HL-60 (cell line): ENCODE data around the gene PCSK7.
"Not testable (repeated sequence)": the region's sequence is repeated elsewhere in the genome, so short reads cannot be mapped to it uniquely, and the experiment has no call there.

Experiments used
- DNase-seq, 2 experiments: peaks; one replicate each; pipeline ENCODE4 v3.0.0-alpha.2; 2010 to 2020; ENCODE audit warnings: low read depth in 1 of 2, low spot score in 1 of 2
- H3K27ac ChIP-seq: fragments of 250-450 bp; sonication (Bioruptor Pico); replicated peaks from 2 replicates; pipeline ENCODE4 v1.5.1; 2020; ENCODE audit warnings: mild to moderate bottlenecking, moderate library complexity
- H3K27me3 ChIP-seq: fragments of 250-450 bp; sonication (Bioruptor Pico); 2 replicates; pipeline ENCODE4 v1.5.1; 2021; ENCODE audit warnings: mild to moderate bottlenecking, moderate library complexity; ENCODE audit not compliant: insufficient read depth, poor library complexity, severe bottlenecking
- H3K4me3 ChIP-seq: replicated peaks from 2 replicates; pipeline ENCODE4 v1.5.1; 2011; ENCODE audit warnings: mild to moderate bottlenecking, control low read depth, low read length; ENCODE audit not compliant: insufficient read depth
- GABPA ChIP-seq: IDR thresholded peaks from 2 replicates; pipeline ENCODE4 v1.6.1; 2012; ENCODE audit warnings: low read depth
- POLR2AphosphoS5 ChIP-seq: IDR thresholded peaks from 2 replicates; pipeline ENCODE4 v1.6.1; 2012; ENCODE audit warnings: low read depth
- REST ChIP-seq: IDR thresholded peaks from 2 replicates; pipeline ENCODE4 v1.6.1; 2012; ENCODE audit warnings: low read depth; ENCODE audit not compliant: insufficient replicate concordance
- SPI1 ChIP-seq: IDR thresholded peaks from 2 replicates; pipeline ENCODE4 v1.6.1; 2012; ENCODE audit warnings: low read depth, mild to moderate bottlenecking, borderline replicate concordance
- TF ChIP-seq, protein P1 (sequence below): IDR thresholded peaks from one replicate; pipeline ENCODE4 v1.5.1; 2011; ENCODE audit warnings: low read length, control low read depth, inconsistent platforms; ENCODE audit not compliant: insufficient read depth

The PCSK7 gene

GRCh38 chr11:117278347-117278746 lies 46.5 kb upstream of the PCSK7 start:
- DNase-seq = no peak

GRCh38 chr11:117273550-117274289 lies 41.8 kb upstream of the PCSK7 start:
- TF ChIP-seq, protein P1, sequence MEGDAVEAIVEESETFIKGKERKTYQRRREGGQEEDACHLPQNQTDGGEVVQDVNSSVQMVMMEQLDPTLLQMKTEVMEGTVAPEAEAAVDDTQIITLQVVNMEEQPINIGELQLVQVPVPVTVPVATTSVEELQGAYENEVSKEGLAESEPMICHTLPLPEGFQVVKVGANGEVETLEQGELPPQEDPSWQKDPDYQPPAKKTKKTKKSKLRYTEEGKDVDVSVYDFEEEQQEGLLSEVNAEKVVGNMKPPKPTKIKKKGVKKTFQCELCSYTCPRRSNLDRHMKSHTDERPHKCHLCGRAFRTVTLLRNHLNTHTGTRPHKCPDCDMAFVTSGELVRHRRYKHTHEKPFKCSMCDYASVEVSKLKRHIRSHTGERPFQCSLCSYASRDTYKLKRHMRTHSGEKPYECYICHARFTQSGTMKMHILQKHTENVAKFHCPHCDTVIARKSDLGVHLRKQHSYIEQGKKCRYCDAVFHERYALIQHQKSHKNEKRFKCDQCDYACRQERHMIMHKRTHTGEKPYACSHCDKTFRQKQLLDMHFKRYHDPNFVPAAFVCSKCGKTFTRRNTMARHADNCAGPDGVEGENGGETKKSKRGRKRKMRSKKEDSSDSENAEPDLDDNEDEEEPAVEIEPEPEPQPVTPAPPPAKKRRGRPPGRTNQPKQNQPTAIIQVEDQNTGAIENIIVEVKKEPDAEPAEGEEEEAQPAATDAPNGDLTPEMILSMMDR = no peak
- TF ChIP-seq GABPA (no peak), SPI1 (no peak), POLR2AphosphoS5 (no peak), REST (no peak)
- peak in 1 of 2 experiments; percentile 8 for DNase-seq
- H3K27me3 ChIP-seq = no peaks in the 10 kb centered on the region
- no peak overlapping the region for H3K27ac ChIP-seq
- no peak overlapping the region for H3K4me3 ChIP-seq

More at GRCh38 chr11:117278347-117278746, 46.5 kb upstream of the PCSK7 start:
- Histone ChIP-seq H3K27ac (no peak overlapping the region), H3K27me3 (no peaks in the 10 kb centered on the region), H3K4me3 (no peak overlapping the region)
- TF ChIP-seq SPI1 (no peak), POLR2AphosphoS5 (no peak), GABPA (no peak), REST (no peak)
- TF ChIP-seq, protein P1 = no peak

GRCh38 chr11:117272175-117272574 lies 40.3 kb upstream of the PCSK7 start:
- TF ChIP-seq POLR2AphosphoS5 = peak; percentile 73
- peak; percentile 52; the same call in 1 of the 2 replicates for TF ChIP-seq SPI1
- peak; percentile 16 to 76 for DNase-seq
- H3K4me3 ChIP-seq, H3K27me3 ChIP-seq: not testable (repeated sequence)
- peak overlapping the region; percentile 45 for H3K27ac ChIP-seq

DNA sequence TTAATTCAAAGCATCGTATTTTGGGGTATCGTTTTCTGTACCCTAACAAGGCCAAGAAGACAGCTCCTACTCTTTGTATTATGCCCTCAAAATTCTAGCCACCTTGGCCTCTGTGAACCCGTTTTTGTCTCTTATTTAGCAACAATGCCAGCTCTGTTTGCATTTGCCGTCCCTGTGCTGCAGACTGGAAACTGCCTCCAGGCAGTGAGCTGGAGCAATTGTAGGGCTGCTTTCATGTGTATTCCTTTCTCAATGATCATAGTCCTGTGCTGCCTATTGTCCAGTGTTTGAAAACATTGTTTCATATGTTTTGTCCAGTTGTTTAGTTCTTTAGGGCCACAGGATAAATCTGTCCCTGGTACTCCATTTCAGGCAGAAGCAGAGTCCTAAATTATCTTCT lies 39.3 kb upstream of the PCSK7 start:
- Histone ChIP-seq H3K27me3 (no peaks in the 10 kb centered on the region), H3K27ac (peak overlapping the region; percentile 45), H3K4me3 (no peak overlapping the region)
- TF ChIP-seq SPI1 = no peak
- no peak for TF ChIP-seq POLR2AphosphoS5
- TF ChIP-seq, protein P1 = no peak
- no peak for TF ChIP-seq REST
- no peak for TF ChIP-seq GABPA
- no peak for DNase-seq
